Trophoblast cell (in vitro differentiated cells and primary cell): ENCODE results near the gene KIAA1549.
"Not testable (repeated sequence)": the region's sequence is repeated elsewhere in the genome, so short reads cannot be mapped to it uniquely, and the experiment has no call there.

Experiments used
- DNase-seq, 2 donors: peaks; one replicate each; pipeline ENCODE4 v3.0.0-alpha.2; 2016
- H2AFZ ChIP-seq: 2 replicates; pipeline ENCODE4 v1.6.1; 2013; ENCODE audit warnings: low read length, moderate library complexity, mild to moderate bottlenecking; ENCODE audit not compliant: insufficient read depth, poor library complexity
- H2AK5ac ChIP-seq: 2 replicates; pipeline ENCODE4 v1.6.1; 2013; ENCODE audit warnings: mild to moderate bottlenecking, low read length
- H2BK120ac ChIP-seq: 2 replicates; pipeline ENCODE4 v1.6.1; 2013; ENCODE audit warnings: low read length, mild to moderate bottlenecking, moderate library complexity; ENCODE audit not compliant: insufficient read depth, poor library complexity
- H2BK12ac ChIP-seq: 2 replicates; pipeline ENCODE4 v1.6.1; 2013; ENCODE audit warnings: mild to moderate bottlenecking, low read length, moderate library complexity
- H2BK5ac ChIP-seq: 2 replicates; pipeline ENCODE4 v1.6.1; 2013; ENCODE audit warnings: low read length, low read depth, moderate library complexity, mild to moderate bottlenecking; ENCODE audit not compliant: poor library complexity
- H3K14ac ChIP-seq: 2 replicates; pipeline ENCODE4 v1.6.1; 2013; ENCODE audit warnings: mild to moderate bottlenecking, low read length
- H3K18ac ChIP-seq: 2 replicates; pipeline ENCODE4 v1.6.1; 2013; ENCODE audit warnings: mild to moderate bottlenecking, low read length
- H3K23ac ChIP-seq: 2 replicates; pipeline ENCODE4 v1.6.1; 2013; ENCODE audit warnings: low read length
- H3K27ac ChIP-seq: 2 replicates; pipeline ENCODE4 v1.5.1; 2013; ENCODE audit warnings: low read depth, mild to moderate bottlenecking, inconsistent platforms, low read length, moderate library complexity
- H3K27me3 ChIP-seq: 2 replicates; pipeline ENCODE4 v1.6.1; 2013; ENCODE audit warnings: inconsistent platforms, mild to moderate bottlenecking, low read length, moderate library complexity; ENCODE audit not compliant: insufficient read depth
- H3K36me3 ChIP-seq, 2 experiments: 1 replicate in 1 of 2; 2 replicates in 1 of 2; pipeline ENCODE4 v1.6.1; 2013; ENCODE audit warnings: low read length in 2 of 2, mild to moderate bottlenecking in 2 of 2, moderate library complexity in 1 of 2; ENCODE audit not compliant: insufficient read depth in 2 of 2, control insufficient read depth in 1 of 2
- H3K4ac ChIP-seq: 2 replicates; pipeline ENCODE4 v1.6.1; 2013; ENCODE audit warnings: low read depth, mild to moderate bottlenecking, low read length, moderate library complexity
- H3K4me1 ChIP-seq, 2 experiments: 1 replicate in 1 of 2; 2 replicates in 1 of 2; pipeline ENCODE4 v1.6.1; 2013; ENCODE audit warnings: low read length in 2 of 2, mild to moderate bottlenecking in 2 of 2, moderate library complexity in 1 of 2; ENCODE audit not compliant: insufficient read depth in 2 of 2, control insufficient read depth in 1 of 2
- H3K4me2 ChIP-seq: 2 replicates; pipeline ENCODE4 v1.6.1; 2013; ENCODE audit warnings: inconsistent platforms, mild to moderate bottlenecking, low read length, moderate library complexity
- H3K4me3 ChIP-seq: 2 replicates; pipeline ENCODE4 v1.5.1; 2013; ENCODE audit warnings: mild to moderate bottlenecking, low read depth, low read length, inconsistent platforms
- H3K79me1 ChIP-seq: one replicate; pipeline ENCODE4 v1.6.1; 2013; ENCODE audit warnings: low read length
- H3K79me2 ChIP-seq: 2 replicates; pipeline ENCODE4 v1.6.1; 2013; ENCODE audit warnings: low read length, mild to moderate bottlenecking; ENCODE audit not compliant: control insufficient read depth, insufficient read depth, poor library complexity
- H3K9ac ChIP-seq: 2 replicates; pipeline ENCODE4 v1.6.1; 2013; ENCODE audit warnings: mild to moderate bottlenecking, low read length
- H3K9me3 ChIP-seq: 2 replicates; pipeline ENCODE4 v1.6.1; 2013; ENCODE audit warnings: low read depth, mild to moderate bottlenecking, control low read depth, inconsistent platforms, low read length; ENCODE audit not compliant: insufficient read depth
- H4K12ac ChIP-seq: 2 replicates; pipeline ENCODE4 v1.6.1; 2013; ENCODE audit warnings: low read depth, mild to moderate bottlenecking, low read length, moderate library complexity
- H4K8ac ChIP-seq: 2 replicates; pipeline ENCODE4 v1.6.1; 2013; ENCODE audit warnings: low read depth, mild to moderate bottlenecking, low read length, moderate library complexity
- H4K91ac ChIP-seq: one replicate; pipeline ENCODE4 v1.6.1; 2013; ENCODE audit warnings: low read depth, mild to moderate bottlenecking, low read length, moderate library complexity
- WGBS: extraction: QIAGEN DNeasy Blood & Tissue Kit; methylation state at CpG from one replicate; pipeline ENCODE4 v1.1.7; 2013; ENCODE audit warnings: missing lambda C conversion rate; ENCODE audit not compliant: insufficient read length, insufficient coverage; ENCODE audit errors: extremely low coverage; 5-methylcytosine and 5-hydroxymethylcytosine counted together

Gene KIAA1549

DNA sequence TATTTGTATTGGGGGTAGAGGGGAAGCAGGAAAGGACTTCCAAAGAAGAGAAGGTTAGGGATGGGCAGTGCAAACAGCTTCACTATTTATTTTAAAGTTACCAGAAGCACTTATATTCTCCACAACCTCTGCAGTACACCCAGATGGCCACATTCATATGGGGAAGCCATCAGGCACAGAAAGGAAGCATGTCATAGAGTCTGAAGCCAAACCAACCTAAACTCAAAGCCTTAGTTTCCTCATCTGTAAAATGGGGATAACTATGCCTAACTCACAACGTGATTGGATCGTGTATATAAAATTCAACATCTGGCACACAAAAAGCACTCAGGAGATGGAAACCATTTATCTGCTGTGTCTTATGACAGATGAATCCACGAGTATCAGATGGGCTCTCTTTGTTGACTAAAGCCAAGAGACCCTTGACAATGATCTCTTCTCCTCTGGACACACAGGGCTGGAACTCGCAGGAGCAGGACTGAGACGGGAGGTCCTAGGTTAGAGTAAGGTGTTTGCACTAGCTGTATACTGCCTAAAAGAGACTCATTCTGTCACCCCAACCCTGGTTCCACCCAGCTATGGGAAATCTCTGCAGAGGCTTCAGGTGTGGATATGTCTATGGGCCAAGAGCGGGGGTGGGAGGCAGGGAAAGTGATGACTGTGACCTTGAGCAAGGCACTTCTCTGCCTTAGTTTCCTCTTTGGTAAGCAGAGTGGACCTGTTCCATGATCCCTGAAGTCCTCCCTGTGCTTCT, 1.8 kb downstream of the KIAA1549 start:
- Histone ChIP-seq H3K4me1 (peaks cover 11 to 20% of the 10 kb centered on the region in 2 experiments), H2BK120ac (peak overlapping the region; percentile 18), H3K36me3 (no peaks in the 10 kb centered on the region), H2AFZ (no peak overlapping the region), H4K12ac (no peak overlapping the region), H3K4me2 (peak overlapping the region; percentile 71), H2AK5ac (peak overlapping the region; percentile 33), H3K9me3 (no peaks in the 10 kb centered on the region), H4K91ac (peak overlapping the region; percentile 29), H2BK5ac (peak overlapping the region; percentile 3), H3K27me3 (no peaks in the 10 kb centered on the region), H3K18ac (peak overlapping the region; percentile 47), H3K4me3 (no peak overlapping the region), H3K9ac (no peak overlapping the region), H3K23ac (no peak overlapping the region), H3K4ac (peak overlapping the region; percentile 19), H4K8ac (peak overlapping the region; percentile 55), H3K79me1 (peaks cover 23% of the 10 kb centered on the region), H3K14ac (peak overlapping the region; percentile 73), H3K79me2 (peaks cover 5% of the 10 kb centered on the region), H2BK12ac (peak overlapping the region; percentile 37), H3K27ac (peak overlapping the region; percentile 5)
- peak in 1 of 2 donors; percentile 27 for DNase-seq
- WGBS, result no CpG with 5 or more reads among the region's 6 CpGs

DNA sequence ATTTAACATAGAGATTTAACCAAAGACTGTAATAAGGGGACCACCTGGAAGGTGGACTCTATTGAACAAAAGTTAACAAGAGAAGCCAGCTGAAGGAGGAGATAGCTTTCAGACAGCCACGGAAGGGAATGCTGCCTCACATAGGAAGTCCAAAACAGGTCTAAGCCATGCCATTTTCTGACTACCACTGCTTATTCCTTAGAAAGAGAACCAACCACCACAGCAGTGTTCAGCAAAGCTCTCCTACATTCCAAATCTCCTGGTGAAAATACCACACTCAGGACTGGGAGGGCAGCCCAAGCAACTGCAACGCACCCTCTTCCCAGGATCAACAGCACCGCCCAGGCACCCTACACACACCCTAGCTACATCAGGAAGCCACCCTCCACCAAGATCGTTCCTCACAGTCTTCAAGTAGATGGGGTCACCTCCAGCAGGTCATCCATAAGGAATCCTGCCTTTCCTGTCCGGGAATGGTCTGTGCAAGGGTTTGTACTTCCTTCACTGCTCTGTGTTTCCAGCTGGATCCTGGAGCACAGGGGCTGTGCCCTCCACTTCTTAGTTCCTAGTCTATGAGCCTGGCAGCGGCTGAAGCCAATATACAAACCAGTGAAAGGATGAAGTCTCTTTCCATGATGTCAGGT, 2.5 kb downstream of the KIAA1549 start:
- no peak overlapping the region for H3K14ac ChIP-seq
- no peak overlapping the region for H3K4me3 ChIP-seq
- peak overlapping the region; percentile 24 for H3K27ac ChIP-seq
- no CpG with 5 or more reads among the region's 6 CpGs for WGBS
- H2BK12ac ChIP-seq, result no peak overlapping the region
- no peak overlapping the region for H2AFZ ChIP-seq
- peak overlapping the region; percentile 16 for H3K4ac ChIP-seq
- H2AK5ac ChIP-seq, result no peak overlapping the region
- H3K79me1 ChIP-seq, result peaks cover 23% of the 10 kb centered on the region
- H3K36me3 ChIP-seq, result no peaks in the 10 kb centered on the region
- no peaks in the 10 kb centered on the region for H3K9me3 ChIP-seq
- peak overlapping the region; percentile 3 for H2BK120ac ChIP-seq
- H3K23ac ChIP-seq, result no peak overlapping the region
- no peak overlapping the region for H4K12ac ChIP-seq
- no peak overlapping the region for H3K9ac ChIP-seq
- peak overlapping the region; percentile 3 for H2BK5ac ChIP-seq
- no peak overlapping the region for H4K8ac ChIP-seq
- no peak overlapping the region for H4K91ac ChIP-seq
- H3K27me3 ChIP-seq, result no peaks in the 10 kb centered on the region
- peaks cover 11 to 20% of the 10 kb centered on the region in 2 experiments for H3K4me1 ChIP-seq
- H3K79me2 ChIP-seq, result peaks cover 5% of the 10 kb centered on the region
- H3K18ac ChIP-seq, result peak overlapping the region; percentile 22
- peak; percentile 81 to 84 for DNase-seq
- peak overlapping the region; percentile 46 for H3K4me2 ChIP-seq

DNA sequence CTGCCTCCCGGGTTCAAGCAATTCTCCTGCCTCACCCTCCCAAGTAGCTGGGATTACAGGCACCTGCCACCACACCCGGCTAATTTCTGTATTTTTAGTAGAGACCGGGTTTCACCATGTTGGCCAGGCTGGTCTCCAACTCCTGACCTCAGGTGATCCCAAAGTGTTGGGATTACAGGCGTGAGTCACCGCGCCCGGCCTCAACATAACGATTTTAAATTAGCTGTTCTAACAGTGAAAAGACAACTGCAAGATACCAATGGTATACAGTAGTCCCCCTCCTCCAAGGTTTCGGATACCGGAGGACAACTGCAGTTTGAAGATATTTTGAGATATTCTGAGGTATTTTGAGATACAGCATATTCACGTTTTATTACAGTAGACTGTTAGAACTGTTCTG, 5.0 kb downstream of the KIAA1549 start:
- peak in 1 of 2 donors; percentile 52 for DNase-seq
- not testable (repeated sequence) for H2AK5ac ChIP-seq, H3K23ac ChIP-seq, H3K4me2 ChIP-seq, H2AFZ ChIP-seq, H2BK12ac ChIP-seq, H3K36me3 ChIP-seq, H3K27me3 ChIP-seq, H3K79me2 ChIP-seq, H3K9ac ChIP-seq, H3K14ac ChIP-seq, H4K91ac ChIP-seq, H3K9me3 ChIP-seq, H3K4ac ChIP-seq, H2BK5ac ChIP-seq, H4K8ac ChIP-seq, H3K18ac ChIP-seq, H3K27ac ChIP-seq, H4K12ac ChIP-seq, H2BK120ac ChIP-seq, H3K4me3 ChIP-seq
- Histone ChIP-seq H3K4me1 (peaks cover 11 to 13% of the 10 kb centered on the region in 2 experiments), H3K79me1 (peaks cover 18% of the 10 kb centered on the region)
- no CpG with 5 or more reads among the region's 11 CpGs for WGBS

DNA sequence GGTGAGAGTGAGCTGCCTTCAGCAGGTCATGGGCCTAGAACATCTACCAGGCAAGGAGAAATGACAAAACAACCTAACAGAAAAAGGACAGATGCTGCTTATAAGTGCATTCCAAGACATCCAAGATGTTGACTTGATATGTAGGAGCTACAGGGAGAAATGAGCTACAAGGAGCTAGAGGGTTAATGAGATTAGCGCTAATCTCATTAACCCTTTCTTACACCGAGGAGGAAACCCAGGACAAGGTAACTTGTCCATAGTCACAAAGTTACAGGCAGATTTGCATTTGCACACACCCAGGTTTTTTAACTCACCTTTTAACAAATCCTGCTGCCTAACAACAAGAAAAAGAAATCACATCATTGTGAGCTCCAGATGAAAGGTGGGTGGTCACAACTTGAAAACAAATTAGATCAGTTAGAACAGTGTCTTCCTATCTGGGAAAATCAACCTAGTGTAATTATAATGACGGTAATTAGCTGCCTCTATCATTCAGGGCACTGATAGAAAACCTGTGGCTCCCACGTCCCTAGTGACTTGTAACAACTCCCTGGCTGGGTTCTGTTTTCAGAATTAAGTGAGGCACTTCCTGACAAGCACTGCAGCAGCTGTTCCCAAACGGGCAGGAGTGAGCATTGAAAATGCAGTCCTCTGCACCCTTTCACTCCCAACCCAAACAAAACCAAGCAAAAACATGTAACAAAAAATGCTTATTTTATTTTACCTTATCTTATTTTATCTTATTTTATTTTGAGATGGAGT, 5.7 kb downstream of the KIAA1549 start:
- Histone ChIP-seq H3K36me3 (no peaks in the 10 kb centered on the region), H4K8ac (no peak overlapping the region), H4K12ac (no peak overlapping the region), H4K91ac (no peak overlapping the region), H3K79me1 (peaks cover 13% of the 10 kb centered on the region), H2BK5ac (no peak overlapping the region), H3K4me2 (no peak overlapping the region), H2AK5ac (no peak overlapping the region), H3K4me3 (no peak overlapping the region), H2AFZ (no peak overlapping the region), H3K9me3 (no peaks in the 10 kb centered on the region), H3K4ac (no peak overlapping the region), H3K14ac (no peak overlapping the region), H3K18ac (no peak overlapping the region), H3K4me1 (peaks cover 11 to 13% of the 10 kb centered on the region in 2 experiments), H3K79me2 (peaks cover 2% of the 10 kb centered on the region), H3K9ac (no peak overlapping the region), H3K23ac (no peak overlapping the region), H3K27me3 (no peaks in the 10 kb centered on the region), H2BK120ac (no peak overlapping the region), H3K27ac (no peak overlapping the region), H2BK12ac (no peak overlapping the region)
- DNase-seq, result no peak
- WGBS, result no CpG with 5 or more reads among the region's 5 CpGs
